ENCODE data around the gene RAB11FIP5. TPM values are rescaled to one million over a fixed set of nuclear protein-coding genes. Genes with fewer than 3 reads are reported as not detected.

Gene RAB11FIP5
- polyA plus RNA-seq, 1 donor, result 13.0 TPM

GRCh38 chr2:73088211-73088610 lies 24.5 kb downstream of the RAB11FIP5 start:
- DNase-seq (ENCODE audit: low read depth), result no peak

- no peak for DNase-seq (ENCODE audit: low read depth)
Measured at GRCh38 chr2:73087311-73087710, 25.4 kb downstream of the RAB11FIP5 start.

GRCh38 chr2:73085691-73086090 lies 27.1 kb downstream of the RAB11FIP5 start:
- no peak for DNase-seq (ENCODE audit: low read depth)

GRCh38 chr2:73084971-73085370 lies 27.8 kb downstream of the RAB11FIP5 start:
- DNase-seq (ENCODE audit: low read depth), result no peak

- no peak for DNase-seq (ENCODE audit: low read depth)
Measured at GRCh38 chr2:73083886-73084800, 28.6 kb downstream of the RAB11FIP5 start.

- DNase-seq (ENCODE audit: low read depth), result no peak
Measured at GRCh38 chr2:73082523-73083410, 30.0 kb downstream of the RAB11FIP5 start.

- DNase-seq (ENCODE audit: low read depth), result no peak
Measured at GRCh38 chr2:73081181-73081671, 31.5 kb downstream of the RAB11FIP5 start.

GRCh38 chr2:73080321-73081131 lies 32.2 kb downstream of the RAB11FIP5 start:
- DNase-seq (ENCODE audit: low read depth), result no peak

- no peak for DNase-seq (ENCODE audit: low read depth)
Measured at GRCh38 chr2:73079636-73080035, 33.1 kb downstream of the RAB11FIP5 start.

- DNase-seq (ENCODE audit: low read depth), result no peak
Measured at GRCh38 chr2:73078457-73079411, 34.0 kb downstream of the RAB11FIP5 start.

- no peak for DNase-seq (ENCODE audit: low read depth)
Measured at GRCh38 chr2:73077424-73077795, 35.3 kb downstream of the RAB11FIP5 start.

GRCh38 chr2:73076701-73077423 lies 35.9 kb downstream of the RAB11FIP5 start:
- no peak for DNase-seq (ENCODE audit: low read depth)

- DNase-seq (ENCODE audit: low read depth), result peak; percentile 44
Measured at GRCh38 chr2:73075477-73076373, 37.0 kb downstream of the RAB11FIP5 start.

- DNase-seq (ENCODE audit: low read depth), result no peak
Measured at GRCh38 chr2:73074110-73075069, 38.4 kb downstream of the RAB11FIP5 start.

- no peak for DNase-seq (ENCODE audit: low read depth)
Measured at GRCh38 chr2:73072416-73072815, 40.3 kb downstream of the RAB11FIP5 start.

GRCh38 chr2:73072129-73072395 lies 40.7 kb downstream of the RAB11FIP5 start:
- no peak for DNase-seq (ENCODE audit: low read depth)

- DNase-seq (ENCODE audit: low read depth), result peak; percentile 89
Measured at GRCh38 chr2:73071360-73072128, 41.2 kb downstream of the RAB11FIP5 start, which contains the start of gene SFXN5. Gene SFXN5, minus strand, starts transcription at chr2:73071712. Its CDS starts 7 bp downstream, at chr2:73071705.

All from forelimb muscle (tissue), 1 donor.